ENCODE results near the gene PRG2.

DNA sequence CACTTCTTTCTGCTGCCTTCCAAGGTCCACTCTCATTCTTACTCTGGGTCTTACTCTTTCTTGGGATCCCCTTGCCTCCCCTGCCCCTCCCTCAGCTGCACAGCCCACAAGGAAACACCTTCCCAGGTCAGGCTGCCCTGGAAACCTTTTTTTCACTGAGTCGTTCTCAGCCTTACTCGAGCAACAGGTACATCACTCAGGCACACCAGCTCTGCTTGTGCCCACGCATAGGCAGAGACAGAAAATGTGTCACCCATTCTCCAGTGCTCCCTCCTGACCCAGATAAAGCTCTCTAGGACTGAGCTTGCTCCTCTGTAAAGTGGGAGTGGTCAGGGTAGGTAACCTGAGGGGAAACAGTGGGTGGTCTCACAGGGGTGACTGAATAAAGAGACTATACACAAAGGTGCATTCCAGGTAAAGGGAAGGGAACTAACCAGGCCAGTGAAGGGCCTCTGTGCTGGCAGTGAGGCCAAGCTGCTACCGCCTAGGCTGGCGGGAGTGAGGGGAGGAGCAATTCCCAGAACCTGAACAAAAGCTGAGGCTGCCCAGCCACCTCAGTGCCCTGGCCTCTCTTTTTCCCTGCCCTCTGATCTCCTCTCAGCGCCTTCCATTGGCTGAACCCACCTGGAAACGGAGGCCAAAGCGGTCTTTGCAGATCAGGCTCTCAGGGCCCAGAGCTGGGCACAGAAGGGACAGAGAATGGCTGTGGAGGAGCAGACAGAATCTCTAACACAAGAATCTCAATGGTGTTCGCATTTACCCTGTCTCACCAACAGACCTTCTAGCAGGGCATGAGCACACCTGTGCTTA, 25.4 kb downstream of the PRG2 start:
- no peak for TF ChIP-seq EZH2 (IDR thresholded peaks at IDR 0.05; ENCODE audit: borderline replicate concordance, insufficient read depth, low read depth, low read length, poor library complexity, severe bottlenecking)
- TF ChIP-seq, protein P1, sequence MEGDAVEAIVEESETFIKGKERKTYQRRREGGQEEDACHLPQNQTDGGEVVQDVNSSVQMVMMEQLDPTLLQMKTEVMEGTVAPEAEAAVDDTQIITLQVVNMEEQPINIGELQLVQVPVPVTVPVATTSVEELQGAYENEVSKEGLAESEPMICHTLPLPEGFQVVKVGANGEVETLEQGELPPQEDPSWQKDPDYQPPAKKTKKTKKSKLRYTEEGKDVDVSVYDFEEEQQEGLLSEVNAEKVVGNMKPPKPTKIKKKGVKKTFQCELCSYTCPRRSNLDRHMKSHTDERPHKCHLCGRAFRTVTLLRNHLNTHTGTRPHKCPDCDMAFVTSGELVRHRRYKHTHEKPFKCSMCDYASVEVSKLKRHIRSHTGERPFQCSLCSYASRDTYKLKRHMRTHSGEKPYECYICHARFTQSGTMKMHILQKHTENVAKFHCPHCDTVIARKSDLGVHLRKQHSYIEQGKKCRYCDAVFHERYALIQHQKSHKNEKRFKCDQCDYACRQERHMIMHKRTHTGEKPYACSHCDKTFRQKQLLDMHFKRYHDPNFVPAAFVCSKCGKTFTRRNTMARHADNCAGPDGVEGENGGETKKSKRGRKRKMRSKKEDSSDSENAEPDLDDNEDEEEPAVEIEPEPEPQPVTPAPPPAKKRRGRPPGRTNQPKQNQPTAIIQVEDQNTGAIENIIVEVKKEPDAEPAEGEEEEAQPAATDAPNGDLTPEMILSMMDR (IDR thresholded peaks at IDR 0.05): no peak

Data from B cell (primary cell).